Measurements from ENCODE around the gene OTOF.

Gene OTOF

DNA sequence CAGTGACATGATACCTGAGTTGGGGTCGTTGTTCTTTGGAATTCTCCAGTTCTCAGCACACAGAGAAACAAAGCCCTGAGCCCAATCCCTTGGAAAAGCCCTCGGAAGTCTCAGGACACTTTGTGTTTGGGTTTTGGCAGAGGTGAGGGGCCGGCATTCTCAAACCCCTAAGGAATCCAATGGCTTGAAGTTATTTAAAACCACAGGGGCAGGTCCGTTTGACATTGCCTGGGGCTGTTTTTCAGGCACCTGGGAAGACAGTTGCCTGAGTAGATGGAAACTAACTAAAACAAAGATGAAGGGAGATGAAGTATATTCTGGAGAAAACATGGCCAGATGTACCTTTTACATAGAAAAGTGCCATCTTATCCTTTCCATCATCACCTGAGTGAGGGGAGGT, 22.5 kb upstream of the OTOF start:
- no peak for DNase-seq (ENCODE audit: low spot score)

DNA sequence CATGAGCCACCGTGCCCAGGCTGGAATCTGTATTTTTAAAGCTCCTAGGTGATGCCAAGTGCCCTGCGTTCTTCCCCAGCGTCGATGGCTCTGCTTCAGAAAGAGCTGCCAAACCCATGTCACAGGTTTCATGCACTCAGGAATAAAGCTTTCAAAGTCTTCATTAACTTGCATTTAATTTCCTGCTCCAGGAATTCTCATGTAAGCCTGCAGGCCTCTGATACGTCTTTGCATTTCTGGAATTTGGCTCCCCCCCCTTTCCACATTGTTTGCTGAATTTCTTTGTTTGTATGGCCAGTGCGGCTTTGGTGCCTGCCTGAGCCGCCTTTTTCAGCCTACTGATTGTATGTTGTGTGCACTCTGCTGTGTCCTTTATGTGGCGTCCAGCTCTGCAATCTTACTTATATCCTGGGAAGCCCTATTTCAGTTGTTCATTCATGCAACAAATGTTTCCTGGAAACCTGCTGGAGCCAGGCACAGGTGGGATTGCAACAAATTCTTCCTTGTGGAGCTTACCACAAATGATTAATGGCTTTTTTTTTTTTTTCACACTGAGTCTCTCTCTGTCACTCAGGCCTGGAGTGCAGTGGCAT, 17.9 kb upstream of the OTOF start:
- DNase-seq (ENCODE audit: low spot score): no peak

DNA sequence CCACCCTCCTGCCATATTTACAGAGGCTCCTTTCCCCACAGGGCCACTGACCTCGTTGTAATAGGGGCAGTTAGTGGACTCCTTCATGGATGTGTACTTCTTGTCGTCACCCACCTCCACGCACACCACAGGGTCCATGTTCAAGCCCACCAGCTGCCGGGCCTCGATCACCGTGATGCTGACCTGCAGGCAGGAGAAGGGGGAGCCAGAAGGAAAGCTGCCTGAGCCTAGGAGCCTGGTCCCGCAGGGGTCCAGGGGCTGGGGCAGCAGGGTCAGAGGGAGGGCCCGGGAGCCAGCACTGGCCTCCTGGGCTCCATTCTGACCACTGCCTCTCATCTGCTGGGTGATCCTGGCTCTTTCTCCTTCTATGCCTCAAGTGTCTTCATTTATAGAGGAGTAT, 17.0 kb upstream of the OTOF start:
- no peak for DNase-seq (ENCODE audit: low spot score)

DNA sequence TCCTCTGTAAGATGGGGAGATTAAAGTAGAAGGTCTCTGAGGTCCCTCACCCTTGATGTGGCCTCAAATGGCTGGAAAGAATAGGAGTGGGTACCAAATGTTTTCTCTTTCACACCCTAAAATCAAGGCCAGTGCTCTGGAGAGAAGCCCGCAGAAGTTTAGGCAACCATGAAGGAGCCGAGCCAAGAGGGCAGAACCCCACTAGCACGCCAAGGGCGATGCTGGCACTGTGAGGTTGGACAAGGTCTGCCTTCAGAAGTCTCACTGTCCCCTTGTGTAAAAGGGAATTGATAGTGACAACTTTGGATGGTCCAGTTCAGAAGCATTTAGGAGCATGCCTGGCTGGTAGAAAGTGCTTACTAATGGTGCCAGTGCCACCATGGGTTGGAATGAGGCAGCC, 16.3 kb upstream of the OTOF start:
- DNase-seq (ENCODE audit: low spot score): no peak

DNA sequence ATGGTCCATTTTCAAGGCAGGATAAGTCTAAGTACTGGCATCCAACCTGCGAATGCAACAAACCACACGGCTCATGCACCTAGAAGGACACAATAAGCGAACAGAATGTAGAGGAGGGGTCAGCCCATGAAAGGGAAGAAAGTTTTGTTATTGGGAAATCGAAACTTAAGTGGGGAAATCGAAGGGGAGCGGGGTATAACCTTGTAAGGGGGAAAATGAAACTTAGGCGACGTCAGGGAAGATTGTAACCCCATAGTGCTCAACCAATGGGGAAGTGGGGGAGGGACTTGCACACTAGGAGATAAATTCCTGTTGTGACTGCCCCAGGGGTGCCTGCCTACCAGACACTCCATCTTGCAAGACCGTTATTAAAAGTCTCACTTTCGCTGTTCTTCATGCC, 15.6 kb upstream of the OTOF start:
- DNase-seq (ENCODE audit: low spot score): no peak

DNA sequence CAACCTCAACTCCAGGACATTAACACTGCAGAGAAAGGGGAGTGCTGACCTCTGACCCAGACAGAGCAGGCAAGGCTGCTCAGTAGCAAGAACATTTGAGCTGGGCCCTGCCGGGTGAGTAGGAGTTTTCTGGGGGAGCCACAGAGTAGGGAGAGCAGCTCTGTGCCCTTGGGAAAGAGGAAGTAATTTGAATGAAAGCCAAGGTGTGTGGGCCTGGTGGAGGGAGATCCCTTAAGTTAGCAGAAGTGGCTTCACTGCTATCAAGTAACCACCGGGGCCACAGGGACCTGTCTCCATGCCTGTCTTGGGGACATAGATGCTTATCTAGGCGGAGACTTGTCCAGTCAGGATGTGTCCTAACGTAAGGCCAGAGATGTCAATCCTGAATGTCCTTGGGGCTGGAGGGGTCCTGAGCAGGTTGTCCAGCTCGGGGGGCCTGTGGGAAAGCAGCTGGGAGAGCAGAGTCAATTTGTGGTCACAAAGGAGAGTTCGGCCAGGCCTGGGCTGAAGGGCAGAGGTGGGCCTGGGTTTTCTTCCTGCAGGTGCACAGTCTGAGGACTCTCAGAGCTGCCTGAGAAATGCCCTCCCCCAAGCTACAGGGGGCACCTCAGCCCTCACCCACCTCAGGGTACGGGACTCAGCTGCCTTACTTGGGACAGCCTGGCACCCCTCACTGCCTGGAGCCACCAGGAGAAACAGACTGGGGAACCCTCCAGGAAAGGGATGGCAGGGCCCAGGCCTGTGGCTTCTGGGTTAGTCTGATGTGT, 15.0 kb upstream of the OTOF start:
- no peak for DNase-seq (ENCODE audit: low spot score)

DNA sequence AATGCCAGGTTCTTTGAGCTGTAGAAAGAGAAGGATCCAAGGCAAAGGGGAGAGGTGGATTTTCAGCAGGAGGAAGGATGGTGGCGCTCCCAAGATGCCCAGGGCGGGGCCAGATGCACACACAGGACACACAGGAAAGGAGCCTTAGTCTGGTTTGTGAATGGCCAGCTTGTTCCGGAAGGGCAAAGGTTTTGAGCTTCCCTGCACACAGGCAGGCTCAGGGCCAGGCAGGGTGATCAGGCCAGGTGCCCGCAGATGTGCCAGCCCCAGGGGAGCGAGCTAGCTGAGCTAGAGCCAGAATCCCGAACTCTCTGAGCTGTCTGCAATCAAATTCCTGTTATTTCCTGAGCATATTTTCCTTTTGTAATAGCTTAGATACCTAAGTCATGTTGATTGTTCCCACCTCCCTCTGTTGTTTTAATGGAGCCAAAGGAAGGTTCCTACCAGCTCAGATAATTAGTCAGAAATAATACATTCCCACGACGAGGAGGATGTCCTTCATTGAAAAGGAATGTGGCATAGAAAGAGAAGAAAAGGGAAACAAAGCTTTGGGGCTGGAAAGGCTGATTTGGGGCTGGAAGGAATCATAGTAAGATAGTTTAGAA, 13.7 kb upstream of the OTOF start:
- DNase-seq (ENCODE audit: low spot score): no peak

DNA sequence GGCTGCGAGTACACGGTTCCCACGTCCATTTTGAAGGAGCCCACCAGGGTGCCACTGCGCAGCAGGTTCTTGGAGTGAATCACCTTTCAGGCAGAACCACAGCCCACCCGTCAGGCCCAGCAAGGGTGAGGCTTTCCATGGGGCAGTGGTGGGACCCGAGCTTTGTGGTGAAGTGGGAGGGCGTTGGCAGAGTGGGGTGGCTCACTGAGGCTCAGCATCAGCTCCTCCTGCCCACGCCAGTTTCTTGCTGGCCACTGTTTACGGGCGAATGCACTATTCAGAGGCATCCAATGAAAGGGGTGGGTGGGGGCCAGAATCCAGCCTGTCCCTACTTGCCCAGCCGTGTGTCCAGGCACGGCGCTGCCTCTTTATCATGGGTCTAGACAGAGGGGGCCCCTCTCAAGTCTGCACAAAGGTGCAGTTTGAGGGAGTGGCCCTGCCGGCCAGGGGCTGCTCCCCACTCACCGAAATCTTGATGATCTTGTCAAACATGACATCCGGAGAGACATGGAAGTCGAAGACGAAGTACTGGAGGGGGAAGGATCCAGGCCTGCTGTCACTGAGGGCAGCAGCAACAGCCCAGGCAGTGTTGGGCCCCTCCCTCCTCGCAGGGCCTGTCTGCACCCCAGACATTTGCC, 11.4 kb upstream of the OTOF start:
- DNase-seq (ENCODE audit: low spot score): no peak

DNA sequence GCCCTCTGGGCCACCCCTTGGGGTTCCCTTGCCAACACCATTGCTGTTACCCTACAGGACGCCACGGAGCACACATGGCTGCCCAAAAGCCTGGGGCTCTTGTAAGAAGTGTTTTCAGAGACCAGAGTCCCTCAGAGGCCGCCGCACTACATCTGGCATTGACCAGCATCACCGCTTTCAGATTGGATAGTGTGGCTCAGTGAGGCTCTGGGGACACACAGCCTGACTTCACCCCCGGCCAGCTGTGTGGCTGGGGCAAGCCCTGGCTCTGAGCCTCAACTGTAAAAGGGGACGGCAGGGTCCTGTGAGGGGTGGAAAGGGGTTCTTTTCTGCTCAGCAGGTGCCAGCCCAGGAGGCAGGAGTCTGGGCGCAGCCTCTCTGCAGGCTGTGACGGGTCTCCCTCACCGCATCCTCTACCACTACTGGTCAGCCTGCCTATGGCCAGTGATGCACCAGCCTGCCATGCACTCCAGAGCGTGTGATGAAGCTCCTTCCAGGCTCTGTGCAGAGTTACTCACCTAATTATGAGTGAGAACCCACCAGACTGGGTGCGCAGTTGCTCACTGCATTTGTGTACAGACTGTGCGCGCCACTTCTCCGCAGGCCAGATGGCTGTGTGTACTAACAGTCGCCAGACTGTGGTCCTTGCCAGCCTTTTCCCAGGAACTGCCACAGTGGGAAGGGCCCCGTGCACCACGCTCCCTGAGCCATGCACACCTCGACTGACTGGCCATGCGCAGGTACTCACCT, 10.7 kb upstream of the OTOF start:
- DNase-seq (ENCODE audit: low spot score): no peak

DNA sequence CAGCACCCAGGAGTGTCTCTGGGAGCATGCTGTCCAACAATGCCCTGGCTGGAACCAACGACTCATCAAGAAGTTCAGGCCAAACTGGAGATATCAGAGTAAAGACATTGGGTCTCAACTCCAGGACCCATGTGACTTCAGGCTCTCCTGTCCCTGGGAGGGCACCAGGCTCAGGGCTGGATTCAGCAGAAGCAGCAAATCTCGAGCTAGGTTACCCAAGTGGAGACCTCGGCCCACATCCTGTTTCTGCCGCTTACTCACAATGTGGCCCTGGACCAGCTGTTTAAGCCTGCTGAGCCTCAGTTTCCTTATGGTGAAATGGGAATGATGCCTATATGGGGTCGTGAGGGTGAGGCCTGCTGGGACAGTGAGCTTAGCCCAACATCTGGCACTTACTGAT, 9.3 kb upstream of the OTOF start:
- DNase-seq (ENCODE audit: low spot score): no peak

DNA sequence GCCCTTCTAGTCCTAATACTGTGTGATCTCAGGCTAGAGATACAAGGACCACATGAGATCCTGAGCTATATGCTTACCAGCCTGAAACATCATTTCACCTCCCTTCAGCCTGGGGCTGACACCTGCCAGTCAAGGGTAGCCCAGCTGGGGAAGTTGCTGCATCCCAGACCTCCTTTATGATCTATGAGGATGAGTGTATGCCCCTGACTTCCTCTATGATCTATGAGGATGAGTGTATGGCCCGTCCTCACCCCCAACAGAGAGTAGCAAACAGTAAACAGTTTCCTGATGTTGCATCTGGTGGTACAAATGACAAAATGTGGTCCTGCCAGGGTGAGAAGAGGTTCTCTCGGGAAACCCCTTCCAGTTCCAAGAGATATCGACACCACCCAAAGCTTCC, 8.9 kb upstream of the OTOF start:
- DNase-seq (ENCODE audit: low spot score): no peak

DNA sequence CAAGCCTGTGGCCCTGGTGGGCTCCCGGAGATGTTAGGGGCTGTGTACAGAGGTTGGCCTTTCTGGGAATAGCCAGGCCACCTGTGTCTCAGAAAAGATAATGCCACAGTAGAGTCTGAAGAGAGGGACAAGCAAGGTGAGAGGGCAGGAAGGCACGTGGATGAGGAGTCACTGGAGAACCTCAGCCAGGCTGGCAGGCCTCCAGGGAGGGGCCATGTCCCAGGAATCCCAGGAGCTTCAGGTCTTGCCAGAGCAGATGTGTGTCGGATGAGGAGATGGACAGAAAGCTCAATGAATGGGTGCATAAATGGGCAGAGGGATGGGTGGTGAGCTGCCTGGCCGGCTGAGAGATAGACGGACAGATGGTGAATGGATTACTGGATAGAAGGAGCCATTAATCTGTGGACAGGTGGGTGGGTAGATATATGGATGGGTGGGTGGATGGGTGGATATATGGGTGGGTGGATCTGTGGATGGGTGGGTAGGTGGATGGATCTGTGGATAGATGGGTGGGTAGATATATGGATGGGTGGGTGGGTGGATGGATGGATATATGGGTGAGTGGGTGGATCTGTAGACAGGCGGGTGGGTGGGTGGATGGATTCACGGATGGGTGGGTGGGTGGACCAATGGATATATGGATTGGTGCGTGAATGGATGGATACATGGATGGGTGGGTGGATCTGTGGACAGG, 7.9 kb upstream of the OTOF start:
- DNase-seq (ENCODE audit: low spot score): no peak

DNA sequence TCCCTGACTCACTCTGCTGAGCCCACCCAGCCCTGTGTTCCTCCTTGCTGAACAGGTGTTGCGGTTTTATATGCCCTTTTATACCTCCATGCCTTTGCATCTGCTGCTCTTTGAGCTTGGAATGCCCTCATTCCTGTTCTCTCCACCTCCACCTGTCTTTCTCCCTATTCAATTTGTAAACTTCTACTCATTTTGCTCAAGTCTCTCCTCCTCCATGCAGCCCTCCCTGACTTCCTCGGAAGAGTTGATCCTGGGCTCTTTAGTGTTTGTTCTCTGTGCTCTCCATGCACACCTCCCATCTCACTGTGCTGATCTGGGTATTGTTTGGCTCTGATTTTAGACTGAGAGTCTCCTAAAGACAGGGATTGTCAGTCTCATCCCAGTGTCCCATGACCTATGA, 7.2 kb upstream of the OTOF start:
- no peak for DNase-seq (ENCODE audit: low spot score)

DNA sequence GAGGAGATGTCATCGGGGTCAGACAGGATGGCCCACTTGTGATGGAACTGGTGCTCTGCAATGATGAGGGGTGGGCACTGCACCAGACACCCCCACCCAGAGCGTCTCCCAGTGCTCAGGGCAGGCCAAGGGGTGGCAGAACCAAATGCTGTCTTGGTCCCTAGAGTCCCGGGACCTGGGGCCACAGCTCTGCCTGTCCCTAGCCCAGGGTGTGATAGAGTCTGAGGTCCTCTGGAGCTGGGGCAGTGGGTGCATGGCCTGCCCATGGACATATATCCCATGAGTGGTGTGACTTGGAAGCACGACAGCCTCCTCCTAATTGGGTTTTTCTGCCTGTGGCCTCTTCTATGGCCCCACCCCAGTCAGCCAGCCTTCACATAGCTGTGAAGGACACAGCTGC, 6.7 kb upstream of the OTOF start:
- no peak for DNase-seq (ENCODE audit: low spot score)

DNA sequence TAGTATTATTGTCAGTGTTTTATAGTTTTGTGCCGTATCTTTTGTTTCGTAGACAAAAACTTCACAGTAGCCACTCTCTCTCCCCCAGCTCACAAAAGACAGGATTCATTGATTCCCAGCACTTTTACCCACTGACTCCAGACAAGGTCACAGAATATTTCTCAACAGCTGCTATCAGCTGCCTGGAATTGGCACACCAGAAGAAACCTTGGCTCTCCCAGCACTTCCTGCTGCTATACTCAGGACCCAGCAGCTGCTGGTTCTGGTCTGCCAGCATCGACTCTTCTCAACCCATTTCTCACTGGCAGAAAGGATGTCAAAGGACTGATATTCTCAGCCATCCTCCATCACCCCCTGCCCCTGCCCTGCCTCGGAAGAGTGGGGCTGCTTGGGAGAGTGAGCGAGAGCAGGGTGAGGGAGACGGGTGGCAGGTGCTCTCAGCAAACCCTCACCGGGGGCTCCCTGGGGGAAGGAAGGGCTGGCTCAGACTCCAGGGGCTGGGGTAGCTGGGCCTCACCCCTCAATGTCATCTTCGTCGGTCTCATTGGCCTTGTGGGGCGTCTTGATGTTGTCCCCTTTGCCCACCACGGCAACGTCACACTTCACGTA, 6.1 kb upstream of the OTOF start:
- no peak for DNase-seq (ENCODE audit: low spot score)

DNA sequence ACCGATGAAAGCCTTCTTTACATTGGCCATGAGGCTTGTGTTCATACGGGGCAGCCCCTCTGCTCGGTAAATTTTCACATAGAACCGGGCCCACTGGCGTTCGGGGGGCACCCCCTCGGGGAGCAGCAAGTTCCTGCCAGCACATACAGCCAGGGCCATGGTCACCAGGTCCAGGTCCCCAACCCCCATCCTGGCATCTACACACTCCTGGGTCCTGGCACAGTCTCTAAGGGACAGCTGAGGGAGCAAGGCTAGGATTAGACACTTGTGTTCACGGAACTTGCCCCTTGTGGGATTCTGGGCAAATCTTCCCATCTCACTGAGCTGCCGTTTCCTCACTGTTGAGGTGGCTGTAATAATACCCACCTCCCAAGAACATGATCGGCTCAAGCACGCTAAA, 5.6 kb upstream of the OTOF start:
- no peak for DNase-seq (ENCODE audit: low spot score)

DNA sequence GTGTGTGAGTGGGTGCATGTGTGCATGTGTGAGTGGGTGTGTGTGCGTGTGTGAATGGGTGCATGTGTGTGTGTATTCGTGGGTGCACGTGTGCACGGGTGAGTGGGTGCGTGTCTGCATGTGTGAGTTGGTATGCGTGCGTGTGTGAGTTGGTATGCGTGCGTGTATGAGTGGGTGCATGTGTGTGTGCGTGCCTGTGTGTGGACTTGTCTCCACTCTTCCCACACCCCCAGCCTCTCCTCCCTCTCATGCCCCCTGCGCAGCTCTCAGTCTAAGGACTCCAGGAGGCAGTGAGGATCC, 5.1 kb upstream of the OTOF start:
- no peak for DNase-seq (ENCODE audit: low spot score)

DNA sequence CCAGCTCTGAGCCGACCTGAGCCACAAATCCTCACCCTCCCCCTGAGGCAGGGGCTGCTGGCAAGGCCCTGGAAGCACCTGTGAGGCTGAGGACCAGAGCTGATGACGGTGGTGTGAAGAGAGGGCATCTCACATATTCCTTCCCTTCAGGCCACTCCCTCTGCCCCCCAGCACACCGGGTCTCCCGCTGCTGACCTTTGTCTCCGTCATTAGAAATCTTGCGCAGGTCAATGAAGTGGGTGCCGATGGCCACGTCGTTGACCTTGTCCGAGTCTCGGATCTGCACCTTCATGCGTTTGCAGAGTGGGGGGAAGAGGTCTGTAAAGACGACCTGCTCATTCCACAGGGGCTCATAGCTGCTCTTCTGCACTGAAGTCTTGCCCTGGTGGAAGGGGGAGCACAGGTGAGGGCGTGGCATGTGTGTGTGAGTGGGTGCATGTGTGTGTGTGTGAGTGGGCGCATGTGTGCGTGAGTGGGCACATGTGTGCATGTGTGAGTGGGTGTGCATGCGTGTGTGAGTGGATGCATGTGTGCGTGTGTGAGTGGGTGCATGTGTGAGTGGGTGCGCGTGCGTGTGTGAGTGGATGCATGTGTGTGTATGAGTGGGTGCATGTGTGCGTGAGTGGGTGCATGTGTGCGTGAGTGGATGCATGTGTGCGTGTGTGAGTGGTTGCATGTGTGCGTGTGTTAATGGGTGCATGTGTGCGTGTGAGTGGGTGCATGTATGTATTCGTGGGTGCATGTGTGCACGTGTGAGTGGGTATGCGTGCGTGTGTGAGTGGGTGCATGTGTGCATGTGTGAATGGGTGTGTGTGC, 4.5 kb upstream of the OTOF start:
- no peak for DNase-seq (ENCODE audit: low spot score)

DNA sequence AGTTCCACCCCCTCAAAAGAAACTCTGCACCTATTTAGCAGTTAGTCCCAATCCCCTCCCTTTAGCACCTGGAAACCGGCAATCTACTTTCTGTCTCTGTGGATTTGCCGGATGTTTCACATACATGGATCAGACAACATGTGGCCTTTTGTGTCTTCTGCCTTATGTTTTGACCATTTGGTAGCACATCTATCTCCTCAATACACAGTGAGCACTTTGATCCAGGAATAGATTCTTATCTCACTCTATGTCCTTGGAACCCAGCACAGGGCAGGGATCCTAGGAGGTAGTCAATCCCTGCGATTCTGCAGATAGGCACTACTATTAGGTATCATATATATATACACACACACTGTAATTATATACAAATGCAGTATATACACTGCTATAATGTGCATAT, 3.8 kb upstream of the OTOF start:
- no peak for DNase-seq (ENCODE audit: low spot score)

DNA sequence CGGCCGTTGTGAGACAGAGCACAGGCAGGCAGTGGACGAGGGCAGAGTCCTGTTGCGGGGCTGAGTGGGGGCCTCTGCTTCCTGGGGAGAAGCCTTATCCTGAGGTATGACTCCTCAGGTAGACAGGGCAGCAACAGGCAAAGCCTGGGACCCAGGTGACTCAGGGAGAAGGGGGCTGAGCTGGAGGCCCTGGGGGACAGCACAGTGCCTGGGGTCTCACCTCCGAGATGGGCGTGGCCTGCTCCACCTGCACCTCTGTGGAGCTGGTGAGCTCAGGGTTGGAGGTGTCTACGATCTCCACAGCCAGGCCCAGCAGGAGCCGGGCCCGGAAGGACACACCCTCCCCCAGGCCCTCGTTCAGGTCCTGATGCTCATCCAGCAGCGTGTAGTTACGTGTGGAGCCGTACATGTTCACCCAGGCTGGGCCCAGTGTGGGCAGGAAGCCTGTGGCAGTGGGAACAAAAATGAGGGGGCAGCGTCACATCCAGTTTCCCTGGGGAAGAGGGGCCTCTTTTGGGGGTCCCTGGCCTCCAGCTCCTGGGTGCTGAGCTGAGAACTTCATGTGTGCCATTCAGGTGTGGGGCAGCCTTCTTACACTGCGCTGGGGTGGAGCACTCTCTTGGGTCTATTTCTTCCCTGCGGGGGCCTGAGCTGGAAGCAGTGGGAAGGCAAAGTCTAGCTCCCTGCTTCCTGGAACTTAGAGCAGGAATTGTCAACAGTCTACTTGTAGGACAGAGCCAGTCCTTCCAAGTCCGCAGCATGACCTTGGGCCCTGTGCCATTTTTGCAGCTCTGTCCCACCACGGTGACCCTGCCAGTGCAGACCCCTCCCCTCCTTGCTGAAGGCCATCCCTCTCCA, 2.9 kb upstream of the OTOF start:
- no peak for DNase-seq (ENCODE audit: low spot score)

Data from hepatic stellate cell (primary cell).